ENCODE results near the gene OR2B3.
"Not testable (repeated sequence)": the region's sequence is repeated elsewhere in the genome, so short reads cannot be mapped to it uniquely, and the experiment has no call there.

Gene OR2B3

GRCh38 chr6:29087213-29087612 is at the start of gene OR2B3:
Gene OR2B3 (minus strand): TSS chr6:29087313. CDS start chr6:29087248, 65 bp downstream.
- DNase-seq, result no peak
- in situ Hi-C loops (cut with MboI; ENCODE audit: low pct_unique_long_range_greater_than_20kb, low sequenced_read_pairs), result no loop called here

DNA sequence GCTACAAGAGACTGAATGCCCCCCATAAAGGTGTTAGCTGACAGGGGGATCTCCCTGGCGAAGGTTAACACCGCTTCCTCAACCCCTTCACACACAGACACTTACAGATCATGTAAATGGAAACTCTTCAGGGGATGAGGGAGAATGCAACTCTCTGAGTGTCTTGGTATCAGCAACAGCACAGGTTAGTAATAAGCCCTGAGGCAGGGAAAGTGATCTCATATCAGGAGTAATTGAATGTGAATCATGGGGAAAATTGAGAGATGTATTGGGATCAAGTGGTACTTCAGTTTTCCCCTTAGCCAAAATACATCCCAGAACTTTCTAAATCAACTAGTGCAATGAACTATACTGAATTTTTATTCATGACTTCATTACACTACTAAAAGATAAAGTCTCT is 44.6 kb upstream of the OR2B3 start:
- no peak for DNase-seq
- in situ Hi-C loops (cut with MboI; ENCODE audit: low pct_unique_long_range_greater_than_20kb, low sequenced_read_pairs), result no loop called here

DNA sequence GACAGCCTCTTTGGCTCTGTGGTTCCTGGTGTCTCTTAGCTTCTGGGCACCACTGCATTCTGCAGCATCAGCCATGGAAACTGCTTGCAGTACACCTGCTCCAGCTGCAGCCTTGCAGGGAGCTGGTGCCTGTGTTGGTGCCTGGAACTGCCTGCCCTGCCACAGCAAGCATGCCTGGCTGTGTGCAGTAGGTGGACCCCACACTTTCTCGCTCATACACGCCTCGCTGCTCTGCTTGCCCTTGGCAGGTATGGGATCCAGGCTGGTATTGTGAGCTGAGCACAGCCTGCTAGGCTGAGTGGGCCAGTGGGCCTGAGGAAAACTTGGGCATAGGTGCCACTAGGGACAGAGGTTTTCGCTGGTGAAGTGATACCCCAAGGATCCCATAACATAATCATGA is 43.5 kb upstream of the OR2B3 start:
- in situ Hi-C loops (cut with MboI; ENCODE audit: low pct_unique_long_range_greater_than_20kb, low sequenced_read_pairs), result no loop called here
- no peak for DNase-seq

GRCh38 chr6:29129326-29130012 is 42.4 kb upstream of the OR2B3 start:
- in situ Hi-C loops (cut with MboI; ENCODE audit: low pct_unique_long_range_greater_than_20kb, low sequenced_read_pairs), result no loop called here
- DNase-seq, result no peak

DNA sequence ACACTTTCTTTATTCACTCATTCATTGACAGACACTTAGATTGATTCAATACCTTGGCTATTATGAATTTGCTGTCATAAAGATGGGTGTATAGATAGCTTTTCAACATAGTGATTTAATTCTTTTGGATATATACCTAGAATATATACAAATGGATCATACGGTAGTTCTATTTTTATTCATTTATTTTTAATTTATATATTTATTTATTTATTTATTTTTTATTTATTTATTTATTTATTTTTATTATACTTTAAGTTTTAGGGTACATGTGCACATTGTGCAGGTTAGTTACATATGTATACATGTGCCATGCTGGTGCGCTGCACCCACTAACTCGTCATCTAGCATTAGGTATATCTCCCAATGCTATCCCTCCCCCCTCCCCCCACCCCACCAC is 27.9 kb upstream of the OR2B3 start:
- DNase-seq, result not testable (repeated sequence)

GRCh38 chr6:29112135-29112534 is 25.0 kb upstream of the OR2B3 start:
- in situ Hi-C loops (cut with MboI; ENCODE audit: low pct_unique_long_range_greater_than_20kb, low sequenced_read_pairs), result no loop called here
- DNase-seq, result no peak

More for the DNA sequence above, 27.9 kb upstream of the OR2B3 start:
- in situ Hi-C loops (cut with MboI; ENCODE audit: low pct_unique_long_range_greater_than_20kb, low sequenced_read_pairs), result not testable (repeated sequence)

DNA sequence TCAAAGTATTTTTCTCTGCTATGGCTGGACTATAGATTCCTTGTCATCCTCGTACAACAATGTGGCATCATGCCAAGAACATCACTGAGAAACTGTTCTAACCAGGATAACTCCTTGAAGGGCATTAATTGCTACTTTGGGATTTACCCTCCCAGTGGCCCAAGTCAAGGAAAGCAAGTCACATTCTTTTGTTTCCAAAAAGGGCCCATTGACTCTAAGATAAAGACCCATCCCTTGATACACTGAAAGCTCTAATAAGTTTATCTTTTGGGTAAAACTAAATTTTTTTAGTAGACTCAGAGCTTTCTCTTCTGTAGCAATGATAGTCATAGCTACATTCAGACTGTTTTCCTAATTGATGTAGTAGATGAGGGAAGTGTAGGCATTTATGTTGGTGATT is 20.6 kb upstream of the OR2B3 start, which contains the start of gene OR2J3:
Gene OR2J3, plus strand, starts transcription at position 301 of the 400 bp plus-strand sequence. CDS start 3,833 bp downstream, outside the sequence.
- in situ Hi-C loops (cut with MboI; ENCODE audit: low pct_unique_long_range_greater_than_20kb, low sequenced_read_pairs), result no loop called here
- no peak for DNase-seq

- in situ Hi-C loops (cut with MboI; ENCODE audit: low pct_unique_long_range_greater_than_20kb, low sequenced_read_pairs), result no loop called here
- DNase-seq, result no peak
Observed at GRCh38 chr6:29099190-29099589, 12.1 kb upstream of the OR2B3 start, which contains the start of gene OR2J1. Gene OR2J1 (plus strand): TSS chr6:29099490. CDS start chr6:29100943, 1,453 bp downstream.

DNA sequence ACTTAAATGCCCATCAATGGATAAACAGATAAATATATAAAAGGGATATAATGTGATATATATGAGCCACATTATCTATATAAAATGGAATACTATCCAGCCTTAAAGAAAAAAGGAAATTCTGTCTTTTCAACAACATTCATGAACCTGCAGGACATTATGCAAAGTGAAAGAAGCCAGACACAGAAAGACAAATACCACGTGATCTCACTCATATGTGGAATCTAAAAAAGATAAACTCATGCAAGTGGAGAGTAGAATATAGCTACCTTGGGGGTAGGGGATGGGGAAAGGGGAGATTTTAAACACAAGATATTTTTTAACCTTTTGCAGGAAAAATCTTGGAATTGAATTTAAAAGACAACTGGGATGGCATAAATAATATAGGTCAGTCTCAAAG is 10.7 kb upstream of the OR2B3 start:
- in situ Hi-C loops (cut with MboI; ENCODE audit: low pct_unique_long_range_greater_than_20kb, low sequenced_read_pairs), result no loop called here

GRCh38 chr6:29092957-29093356 is 5.8 kb upstream of the OR2B3 start:
- no peak for DNase-seq
- in situ Hi-C loops (cut with MboI; ENCODE audit: low pct_unique_long_range_greater_than_20kb, low sequenced_read_pairs), result no loop called here

More for the DNA sequence above, 10.7 kb upstream of the OR2B3 start:
- no peak for DNase-seq

- in situ Hi-C loops (cut with MboI; ENCODE audit: low pct_unique_long_range_greater_than_20kb, low sequenced_read_pairs), result no loop called here
- DNase-seq, result no peak
Observed at GRCh38 chr6:29082457-29082856, 4.7 kb downstream of the OR2B3 start.

DNA sequence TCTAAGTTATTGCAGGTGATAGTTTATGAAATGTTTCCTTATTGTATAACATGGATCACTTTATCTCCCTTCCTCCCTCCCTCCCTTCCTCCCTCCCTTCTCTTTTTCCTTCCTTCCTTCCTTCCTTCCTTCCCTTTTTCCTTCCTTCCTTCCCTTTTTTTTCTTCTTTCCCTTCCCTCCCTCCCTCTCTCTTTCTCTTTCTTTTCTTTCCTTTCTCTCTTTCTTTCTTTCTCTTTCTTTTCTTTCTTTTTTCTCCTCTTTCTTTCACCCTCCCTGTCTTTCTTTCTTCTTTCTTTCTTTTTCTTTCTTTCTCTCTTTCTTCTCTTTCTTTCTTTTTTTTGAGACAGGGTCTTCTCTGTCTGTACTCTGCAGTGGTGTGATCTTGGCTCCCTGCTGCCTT is 5.8 kb downstream of the OR2B3 start:
- DNase-seq, result no peak
- in situ Hi-C loops (cut with MboI; ENCODE audit: low pct_unique_long_range_greater_than_20kb, low sequenced_read_pairs), result no loop called here

DNA sequence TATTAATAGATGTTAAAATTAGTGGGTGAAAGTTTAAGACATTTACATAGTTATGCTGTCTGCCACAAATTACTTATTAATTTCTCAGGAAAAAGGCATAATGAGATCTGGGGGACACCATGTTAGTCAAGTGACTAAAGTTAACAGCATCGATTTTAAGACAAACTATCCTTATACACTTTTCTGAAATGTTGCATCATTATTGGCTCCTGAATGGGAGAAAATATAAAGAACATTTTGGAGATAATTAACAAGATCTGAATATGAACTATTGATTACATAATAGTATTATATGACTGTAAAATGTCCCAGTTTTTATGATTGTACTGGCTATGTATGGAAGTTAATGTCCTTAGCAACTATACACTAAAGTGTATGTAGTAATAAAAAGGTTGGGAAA is 7.9 kb downstream of the OR2B3 start:
- in situ Hi-C loops (cut with MboI; ENCODE audit: low pct_unique_long_range_greater_than_20kb, low sequenced_read_pairs), result no loop called here
- no peak for DNase-seq

DNA sequence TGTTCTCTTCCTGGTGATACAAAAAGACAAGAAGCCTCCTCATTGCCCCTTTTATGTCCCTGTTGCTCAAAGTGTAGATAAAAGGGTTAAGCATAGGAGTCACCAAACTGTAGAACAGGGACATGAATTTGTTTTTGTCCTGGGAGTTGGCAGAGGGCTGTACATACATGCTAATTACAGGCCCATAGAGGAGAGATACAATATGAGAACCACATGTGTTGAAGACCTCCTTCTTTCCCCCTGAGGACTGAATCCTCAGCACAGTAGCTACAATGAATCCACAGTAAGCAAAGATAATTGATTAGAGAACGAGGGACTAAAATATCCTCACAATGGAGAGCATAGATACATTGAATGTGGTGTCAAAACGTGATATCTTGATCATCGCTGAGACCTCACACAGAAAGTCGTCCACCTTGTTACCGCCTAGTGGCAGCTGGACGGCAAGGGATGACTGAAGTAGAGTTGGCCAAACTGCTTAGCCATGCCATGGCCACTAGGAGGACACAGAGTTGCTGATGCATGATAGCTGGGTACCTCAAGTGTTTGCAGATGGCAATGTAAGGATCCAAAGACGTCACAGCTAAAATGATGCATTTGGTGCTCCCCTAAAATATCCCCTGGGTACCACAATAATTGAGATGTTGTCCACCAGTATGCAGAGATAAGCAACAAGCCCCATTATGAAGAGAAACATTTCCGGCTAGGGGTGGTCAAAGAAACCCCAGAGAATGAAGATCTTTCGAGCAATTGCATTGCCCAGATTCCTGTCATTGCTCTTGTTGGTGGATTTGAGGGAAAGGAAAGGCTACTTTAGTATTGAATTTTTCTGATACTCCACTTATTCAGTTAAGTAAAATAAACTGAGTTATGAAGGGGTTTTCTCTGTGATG is 15.0 kb downstream of the OR2B3 start:
- DNase-seq, result peak; percentile 26
- in situ Hi-C loops (cut with MboI; ENCODE audit: low pct_unique_long_range_greater_than_20kb, low sequenced_read_pairs), result no loop called here

- in situ Hi-C loops (cut with MboI; ENCODE audit: low pct_unique_long_range_greater_than_20kb, low sequenced_read_pairs), result no loop called here
Observed at GRCh38 chr6:29051680-29052079, 35.4 kb downstream of the OR2B3 start.

DNA sequence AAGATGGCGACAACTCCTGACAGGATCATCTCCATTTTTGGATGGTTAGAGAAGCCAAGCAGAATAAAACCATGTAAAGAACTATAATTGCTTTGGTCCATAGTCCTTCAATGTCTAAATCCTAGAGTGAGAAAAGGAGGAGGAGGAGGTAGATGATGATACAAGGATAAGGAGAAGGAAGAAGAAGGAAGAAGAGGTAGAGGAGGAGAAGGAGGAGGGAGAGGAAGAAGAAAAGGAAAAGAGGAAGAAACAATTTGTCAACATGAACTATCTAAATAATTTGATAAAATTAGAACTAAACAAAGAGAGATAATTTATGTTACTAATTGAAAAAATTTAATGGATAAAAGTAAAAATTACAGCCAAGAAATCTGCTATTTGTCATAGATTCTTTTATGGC is 42.0 kb downstream of the OR2B3 start, which contains the start of gene OR2W1:
Gene OR2W1, minus strand, starts transcription at position 101 of the 400 bp plus-strand sequence. Its CDS starts 0 bp downstream, at position 101.
- no peak for DNase-seq
- in situ Hi-C loops (cut with MboI; ENCODE audit: low pct_unique_long_range_greater_than_20kb, low sequenced_read_pairs), result no loop called here

More at GRCh38 chr6:29051680-29052079, 35.4 kb downstream of the OR2B3 start:
- no peak for DNase-seq
